Activated naive CD8-positive, alpha-beta T cell (primary cell): ENCODE data around the gene PHF1.
A peak's percentile ranks its signal among the peaks of the same experiment; 100 is the strongest.
"Not testable (repeated sequence)": the region's sequence is repeated elsewhere in the genome, so short reads cannot be mapped to it uniquely, and the experiment has no call there.

Experiments
- H3K27ac Mint-ChIP-seq: one replicate; pipeline ENCODE4 v1.8.0; 2021; ENCODE audit warnings: mixed read lengths
- H3K27me3 Mint-ChIP-seq: one replicate; pipeline ENCODE4 v1.8.0; 2021; ENCODE audit warnings: mixed read lengths
- H3K36me3 Mint-ChIP-seq: one replicate; pipeline ENCODE4 v1.8.0; 2021; ENCODE audit warnings: mixed read lengths
- H3K4me1 Mint-ChIP-seq: one replicate; pipeline ENCODE4 v1.8.0; 2021; ENCODE audit warnings: low read depth, mixed read lengths
- H3K4me3 Mint-ChIP-seq: one replicate; pipeline ENCODE4 v1.8.0; 2021; ENCODE audit warnings: mild to moderate bottlenecking, mixed read lengths
- H3K9me3 Mint-ChIP-seq: one replicate; pipeline ENCODE4 v1.8.0; 2021; ENCODE audit warnings: low read depth, mixed read lengths

PHF1 gene

GRCh38 chr6:33410711-33411631 lies at the start of gene PHF1:
Gene PHF1, plus strand, starts transcription at chr6:33411014. Its CDS starts 1,250 bp downstream, at chr6:33412264.
- peaks cover 49% of the 10 kb centered on the region for H3K4me1 Mint-ChIP-seq
- no peaks in the 10 kb centered on the region for H3K36me3 Mint-ChIP-seq
- H3K9me3 Mint-ChIP-seq, result no peaks in the 10 kb centered on the region
- H3K27ac Mint-ChIP-seq, result peak within 1 kb of the TSS; percentile 89
- H3K4me3 Mint-ChIP-seq, result peak within 1 kb of the TSS; percentile 90
- no peaks in the 10 kb centered on the region for H3K27me3 Mint-ChIP-seq

GRCh38 chr6:33363486-33363885 lies 47.3 kb upstream of the PHF1 start:
- not testable (repeated sequence) for H3K27ac Mint-ChIP-seq, H3K27me3 Mint-ChIP-seq

GRCh38 chr6:33364475-33365205 lies 46.2 kb upstream of the PHF1 start:
- not testable (repeated sequence) for H3K36me3 Mint-ChIP-seq, H3K4me1 Mint-ChIP-seq, H3K4me3 Mint-ChIP-seq, H3K9me3 Mint-ChIP-seq, H3K27me3 Mint-ChIP-seq, H3K27ac Mint-ChIP-seq

More at GRCh38 chr6:33363486-33363885, 47.3 kb upstream of the PHF1 start:
- H3K9me3 Mint-ChIP-seq, H3K4me1 Mint-ChIP-seq, H3K36me3 Mint-ChIP-seq, H3K4me3 Mint-ChIP-seq: not testable (repeated sequence)

- H3K4me1 Mint-ChIP-seq, H3K4me3 Mint-ChIP-seq: not testable (repeated sequence)
Observed at GRCh38 chr6:33365206-33365971, 45.4 kb upstream of the PHF1 start.

GRCh38 chr6:33367009-33367714 lies 43.7 kb upstream of the PHF1 start:
- Mint-ChIP-seq H3K27me3 (no peaks in the 10 kb centered on the region), H3K9me3 (no peaks in the 10 kb centered on the region), H3K4me1 (no peaks in the 10 kb centered on the region), H3K4me3 (no peak overlapping the region), H3K36me3 (no peaks in the 10 kb centered on the region), H3K27ac (no peak overlapping the region)

More at GRCh38 chr6:33365206-33365971, 45.4 kb upstream of the PHF1 start:
- not testable (repeated sequence) for H3K27me3 Mint-ChIP-seq, H3K36me3 Mint-ChIP-seq, H3K27ac Mint-ChIP-seq, H3K9me3 Mint-ChIP-seq

- H3K36me3 Mint-ChIP-seq, H3K9me3 Mint-ChIP-seq, H3K27me3 Mint-ChIP-seq, H3K4me3 Mint-ChIP-seq, H3K27ac Mint-ChIP-seq, H3K4me1 Mint-ChIP-seq: not testable (repeated sequence)
Observed at GRCh38 chr6:33367715-33368025, 43.1 kb upstream of the PHF1 start.

GRCh38 chr6:33371901-33372300 lies 38.9 kb upstream of the PHF1 start:
- H3K4me3 Mint-ChIP-seq, H3K4me1 Mint-ChIP-seq, H3K9me3 Mint-ChIP-seq, H3K27me3 Mint-ChIP-seq, H3K27ac Mint-ChIP-seq, H3K36me3 Mint-ChIP-seq: not testable (repeated sequence)

- peaks cover 8% of the 10 kb centered on the region for H3K4me1 Mint-ChIP-seq
- no peaks in the 10 kb centered on the region for H3K9me3 Mint-ChIP-seq
- no peaks in the 10 kb centered on the region for H3K27me3 Mint-ChIP-seq
- no peak overlapping the region for H3K4me3 Mint-ChIP-seq
- no peak overlapping the region for H3K27ac Mint-ChIP-seq
- H3K36me3 Mint-ChIP-seq, result no peaks in the 10 kb centered on the region
Observed at GRCh38 chr6:33372526-33373123, 38.2 kb upstream of the PHF1 start.

- Mint-ChIP-seq H3K27ac (no peak overlapping the region), H3K4me3 (no peak overlapping the region), H3K27me3 (no peaks in the 10 kb centered on the region), H3K9me3 (no peaks in the 10 kb centered on the region), H3K36me3 (no peaks in the 10 kb centered on the region), H3K4me1 (peaks cover 8% of the 10 kb centered on the region)
Observed at GRCh38 chr6:33373960-33374910, 36.6 kb upstream of the PHF1 start.

GRCh38 chr6:33375143-33375671 lies 35.6 kb upstream of the PHF1 start:
- Mint-ChIP-seq H3K27ac (no peak overlapping the region), H3K9me3 (no peaks in the 10 kb centered on the region), H3K36me3 (no peaks in the 10 kb centered on the region)

GRCh38 chr6:33377171-33377570 lies 33.6 kb upstream of the PHF1 start:
- peaks cover 8% of the 10 kb centered on the region for H3K4me1 Mint-ChIP-seq
- H3K27ac Mint-ChIP-seq, result no peak overlapping the region
- H3K4me3 Mint-ChIP-seq, result no peak overlapping the region
- H3K36me3 Mint-ChIP-seq, result no peaks in the 10 kb centered on the region
- H3K9me3 Mint-ChIP-seq, result no peaks in the 10 kb centered on the region
- no peaks in the 10 kb centered on the region for H3K27me3 Mint-ChIP-seq

More at GRCh38 chr6:33375143-33375671, 35.6 kb upstream of the PHF1 start:
- H3K27me3 Mint-ChIP-seq, result no peaks in the 10 kb centered on the region
- peaks cover 8% of the 10 kb centered on the region for H3K4me1 Mint-ChIP-seq
- H3K4me3 Mint-ChIP-seq, result no peak overlapping the region

GRCh38 chr6:33379184-33379583 lies 31.6 kb upstream of the PHF1 start:
- H3K27ac Mint-ChIP-seq, H3K9me3 Mint-ChIP-seq, H3K27me3 Mint-ChIP-seq, H3K36me3 Mint-ChIP-seq, H3K4me1 Mint-ChIP-seq, H3K4me3 Mint-ChIP-seq: not testable (repeated sequence)

- Mint-ChIP-seq H3K27me3 (no peaks in the 10 kb centered on the region), H3K9me3 (no peaks in the 10 kb centered on the region), H3K27ac (no peak overlapping the region), H3K4me1 (no peaks in the 10 kb centered on the region), H3K4me3 (no peak overlapping the region), H3K36me3 (no peaks in the 10 kb centered on the region)
Observed at GRCh38 chr6:33380272-33380981, 30.4 kb upstream of the PHF1 start.
